ENCODE results near the gene DSCAML1.

DNA sequence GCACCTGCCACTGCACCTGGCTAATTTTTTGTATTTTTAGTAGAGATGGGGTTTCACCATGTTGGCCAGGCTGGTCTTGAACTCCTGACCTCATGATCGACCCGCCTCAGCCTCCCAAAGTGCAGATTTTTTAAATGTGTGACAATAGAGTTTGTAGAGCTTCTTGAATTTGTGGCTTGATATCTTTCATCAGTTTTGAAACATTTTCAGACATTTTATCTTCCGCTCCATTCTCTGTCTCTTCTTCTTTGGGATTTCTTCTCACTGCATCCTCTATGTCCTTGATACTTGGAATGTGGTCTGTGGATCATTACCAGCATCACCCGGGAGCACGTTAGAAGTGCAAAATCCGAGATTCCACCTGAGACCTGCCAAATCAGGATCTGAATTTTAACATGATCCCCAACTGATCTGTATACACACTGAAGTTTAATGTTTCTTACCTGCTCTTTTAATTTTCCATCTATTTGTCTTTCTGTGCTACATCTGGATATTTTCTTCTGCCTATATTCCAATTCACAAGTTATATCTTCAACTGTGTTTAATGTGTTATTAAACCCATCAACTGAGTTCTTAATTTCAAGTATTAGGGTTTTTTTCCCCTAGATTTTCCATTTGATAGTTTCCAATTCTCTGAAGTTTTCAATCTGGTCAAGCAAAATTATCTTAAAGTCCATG is 343.0 kb downstream of the DSCAML1 start:
- TF ChIP-seq, protein P1, sequence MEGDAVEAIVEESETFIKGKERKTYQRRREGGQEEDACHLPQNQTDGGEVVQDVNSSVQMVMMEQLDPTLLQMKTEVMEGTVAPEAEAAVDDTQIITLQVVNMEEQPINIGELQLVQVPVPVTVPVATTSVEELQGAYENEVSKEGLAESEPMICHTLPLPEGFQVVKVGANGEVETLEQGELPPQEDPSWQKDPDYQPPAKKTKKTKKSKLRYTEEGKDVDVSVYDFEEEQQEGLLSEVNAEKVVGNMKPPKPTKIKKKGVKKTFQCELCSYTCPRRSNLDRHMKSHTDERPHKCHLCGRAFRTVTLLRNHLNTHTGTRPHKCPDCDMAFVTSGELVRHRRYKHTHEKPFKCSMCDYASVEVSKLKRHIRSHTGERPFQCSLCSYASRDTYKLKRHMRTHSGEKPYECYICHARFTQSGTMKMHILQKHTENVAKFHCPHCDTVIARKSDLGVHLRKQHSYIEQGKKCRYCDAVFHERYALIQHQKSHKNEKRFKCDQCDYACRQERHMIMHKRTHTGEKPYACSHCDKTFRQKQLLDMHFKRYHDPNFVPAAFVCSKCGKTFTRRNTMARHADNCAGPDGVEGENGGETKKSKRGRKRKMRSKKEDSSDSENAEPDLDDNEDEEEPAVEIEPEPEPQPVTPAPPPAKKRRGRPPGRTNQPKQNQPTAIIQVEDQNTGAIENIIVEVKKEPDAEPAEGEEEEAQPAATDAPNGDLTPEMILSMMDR (conservative IDR thresholded peaks at IDR 0.05; ENCODE audit: low read depth, low read length) = no peak
- TF ChIP-seq EZH2 (IDR thresholded peaks at IDR 0.05; ENCODE audit: low read length, unreplicated experiment) = no peak
